Astrocyte (in vitro differentiated cells and primary cell): ENCODE results near the gene CCDC6. TPM values are rescaled to one million over a fixed set of nuclear protein-coding genes. Genes with fewer than 3 reads are reported as not detected.
A peak's percentile ranks its signal among the peaks of the same experiment; 100 is the strongest.

Experiments
- DNase-seq: peaks from one replicate; pipeline ENCODE4 v3.0.0-alpha.2; 2010; ENCODE audit warnings: low read depth
- FAIRE-seq: peaks from 2 replicates; lab custom pipeline; 2011; peaks lifted over from hg19 to GRCh38; lab: Jason Lieb, UNC
- H2AFZ ChIP-seq: 2 replicates; pipeline ENCODE4 v1.6.0; 2012; ENCODE audit warnings: low read depth, low read length, inconsistent platforms
- H3K27ac ChIP-seq: 2 replicates; pipeline ENCODE4 v1.5.1; 2011; ENCODE audit warnings: low read depth, low read length, inconsistent platforms
- H3K27me3 ChIP-seq: 2 replicates; pipeline ENCODE4 v1.6.0; 2011; ENCODE audit warnings: low read length, inconsistent platforms; ENCODE audit not compliant: insufficient read depth
- H3K36me3 ChIP-seq: 2 replicates; pipeline ENCODE4 v1.5.1; 2011; ENCODE audit warnings: low read length, inconsistent platforms; ENCODE audit not compliant: insufficient read depth
- H3K4me1 ChIP-seq: 2 replicates; pipeline ENCODE4 v1.5.1; 2011; ENCODE audit warnings: low read length, inconsistent platforms; ENCODE audit not compliant: insufficient read depth
- H3K4me2 ChIP-seq: 2 replicates; pipeline ENCODE4 v1.6.0; 2012; ENCODE audit warnings: low read length, inconsistent platforms
- H3K4me3 ChIP-seq: 2 replicates; pipeline ENCODE4 v1.5.1; 2011; ENCODE audit warnings: low read depth, mild to moderate bottlenecking, low read length, inconsistent platforms; ENCODE audit not compliant: insufficient read depth
- H3K79me2 ChIP-seq: 2 replicates; pipeline ENCODE4 v1.6.0; 2012; ENCODE audit warnings: mild to moderate bottlenecking, low read length, inconsistent platforms; ENCODE audit not compliant: insufficient read depth
- H3K9ac ChIP-seq: 2 replicates; pipeline ENCODE4 v1.6.0; 2012; ENCODE audit warnings: mild to moderate bottlenecking, low read length, inconsistent platforms
- H3K9me3 ChIP-seq: 2 replicates; pipeline ENCODE4 v1.5.1; 2012; ENCODE audit warnings: low read depth, mild to moderate bottlenecking, low read length, inconsistent platforms; ENCODE audit not compliant: insufficient read depth
- H4K20me1 ChIP-seq: 2 replicates; pipeline ENCODE4 v1.6.0; 2012; ENCODE audit warnings: low read length, inconsistent platforms; ENCODE audit not compliant: insufficient read depth
- H3K27ac Mint-ChIP-seq: one replicate; pipeline ENCODE4 v1.8.0; 2021; ENCODE audit warnings: mild to moderate bottlenecking, mixed read lengths; ENCODE audit not compliant: unreplicated experiment
- H3K27me3 Mint-ChIP-seq: one replicate; pipeline ENCODE4 v1.8.0; 2021; ENCODE audit warnings: low read depth, mixed read lengths; ENCODE audit not compliant: unreplicated experiment
- H3K36me3 Mint-ChIP-seq: one replicate; pipeline ENCODE4 v1.8.0; 2021; ENCODE audit warnings: low read depth, mixed read lengths; ENCODE audit not compliant: unreplicated experiment
- H3K4me1 Mint-ChIP-seq: one replicate; pipeline ENCODE4 v1.8.0; 2021; ENCODE audit warnings: low read depth, mixed read lengths; ENCODE audit not compliant: unreplicated experiment
- H3K4me3 Mint-ChIP-seq: one replicate; pipeline ENCODE4 v1.8.0; 2021; ENCODE audit warnings: mild to moderate bottlenecking, moderate library complexity, mixed read lengths; ENCODE audit not compliant: unreplicated experiment
- H3K9me3 Mint-ChIP-seq: one replicate; pipeline ENCODE4 v1.8.0; 2021; ENCODE audit warnings: mild to moderate bottlenecking, mixed read lengths; ENCODE audit not compliant: unreplicated experiment
- EZH2 ChIP-seq: IDR thresholded peaks from 2 replicates; pipeline ENCODE4 v1.6.1; 2012; ENCODE audit warnings: mild to moderate bottlenecking, low read length, inconsistent platforms; ENCODE audit not compliant: insufficient read depth
- total RNA-seq: library from RNA; stranded (reverse); gene quantifications from 2 replicates; pipeline ENCODE4 v1.2.1, GENCODE V29; 2021
- TF ChIP-seq, protein P1 (sequence below): IDR thresholded peaks from 2 replicates; pipeline ENCODE4 v1.5.1; 2011; ENCODE audit warnings: low read depth, mild to moderate bottlenecking, inconsistent platforms, low read length, moderate library complexity; ENCODE audit not compliant: insufficient read depth

CCDC6 gene
- total RNA-seq, 1 donor from 2014 or later: 69.4 TPM

DNA sequence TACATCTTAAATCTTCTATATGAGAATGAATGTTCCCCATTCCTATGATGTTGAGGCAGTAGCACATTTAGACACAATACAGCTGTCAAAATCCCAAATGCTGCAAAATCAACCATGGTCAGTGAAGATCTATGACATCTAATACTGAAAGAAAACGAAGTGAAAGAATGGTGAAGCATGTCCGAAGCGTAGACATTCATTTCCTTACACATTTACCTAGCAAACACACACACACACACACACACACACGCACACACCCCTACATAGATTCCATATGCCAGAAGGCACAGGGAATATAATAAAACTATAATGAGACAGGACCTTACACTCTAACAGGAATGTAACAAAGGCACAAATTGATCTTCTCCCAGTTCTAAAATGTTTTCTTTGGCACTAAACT is 32.5 kb downstream of the CCDC6 start:
- H3K9ac ChIP-seq: no peak overlapping the region
- peak overlapping the region; percentile 27 for H3K4me3 ChIP-seq
- peak overlapping the region; percentile 78 for H3K4me3 Mint-ChIP-seq
- H3K4me1 Mint-ChIP-seq: peaks cover 38% of the 10 kb centered on the region
- H3K4me1 ChIP-seq: peaks cover 26% of the 10 kb centered on the region
- no peaks in the 10 kb centered on the region for H3K27me3 Mint-ChIP-seq
- H3K9me3 ChIP-seq: no peaks in the 10 kb centered on the region
- no peak for DNase-seq
- H3K36me3 ChIP-seq: no peaks in the 10 kb centered on the region
- no peak overlapping the region for H2AFZ ChIP-seq
- H3K36me3 Mint-ChIP-seq: no peaks in the 10 kb centered on the region
- no peak overlapping the region for H3K27ac ChIP-seq
- no peaks in the 10 kb centered on the region for H3K9me3 Mint-ChIP-seq
- H3K27ac Mint-ChIP-seq: peak overlapping the region; percentile 84
- no peaks in the 10 kb centered on the region for H3K27me3 ChIP-seq
- no peak for FAIRE-seq
- peak overlapping the region; percentile 77 for H3K4me2 ChIP-seq
- peaks cover 17% of the 10 kb centered on the region for H4K20me1 ChIP-seq
- H3K79me2 ChIP-seq: peaks cover 91% of the 10 kb centered on the region
- TF ChIP-seq, protein P1, sequence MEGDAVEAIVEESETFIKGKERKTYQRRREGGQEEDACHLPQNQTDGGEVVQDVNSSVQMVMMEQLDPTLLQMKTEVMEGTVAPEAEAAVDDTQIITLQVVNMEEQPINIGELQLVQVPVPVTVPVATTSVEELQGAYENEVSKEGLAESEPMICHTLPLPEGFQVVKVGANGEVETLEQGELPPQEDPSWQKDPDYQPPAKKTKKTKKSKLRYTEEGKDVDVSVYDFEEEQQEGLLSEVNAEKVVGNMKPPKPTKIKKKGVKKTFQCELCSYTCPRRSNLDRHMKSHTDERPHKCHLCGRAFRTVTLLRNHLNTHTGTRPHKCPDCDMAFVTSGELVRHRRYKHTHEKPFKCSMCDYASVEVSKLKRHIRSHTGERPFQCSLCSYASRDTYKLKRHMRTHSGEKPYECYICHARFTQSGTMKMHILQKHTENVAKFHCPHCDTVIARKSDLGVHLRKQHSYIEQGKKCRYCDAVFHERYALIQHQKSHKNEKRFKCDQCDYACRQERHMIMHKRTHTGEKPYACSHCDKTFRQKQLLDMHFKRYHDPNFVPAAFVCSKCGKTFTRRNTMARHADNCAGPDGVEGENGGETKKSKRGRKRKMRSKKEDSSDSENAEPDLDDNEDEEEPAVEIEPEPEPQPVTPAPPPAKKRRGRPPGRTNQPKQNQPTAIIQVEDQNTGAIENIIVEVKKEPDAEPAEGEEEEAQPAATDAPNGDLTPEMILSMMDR: no peak
- no peak for TF ChIP-seq EZH2

GRCh38 chr10:59872892-59873463 is 33.4 kb downstream of the CCDC6 start:
- H3K79me2 ChIP-seq: peaks cover 91% of the 10 kb centered on the region
- peaks cover 19% of the 10 kb centered on the region for H4K20me1 ChIP-seq
- H2AFZ ChIP-seq: peak overlapping the region; percentile 8
- FAIRE-seq: peak; percentile 94
- DNase-seq: peak; percentile 95
- no peak overlapping the region for H3K9ac ChIP-seq
- no peaks in the 10 kb centered on the region for H3K27me3 Mint-ChIP-seq
- no peaks in the 10 kb centered on the region for H3K36me3 Mint-ChIP-seq
- H3K4me2 ChIP-seq: peak overlapping the region; percentile 77
- TF ChIP-seq EZH2: no peak
- TF ChIP-seq, protein P1: no peak
- H3K4me3 Mint-ChIP-seq: peak overlapping the region; percentile 78
- no peaks in the 10 kb centered on the region for H3K36me3 ChIP-seq
- H3K27ac ChIP-seq: peak overlapping the region; percentile 47
- H3K9me3 Mint-ChIP-seq: peaks cover 2% of the 10 kb centered on the region
- H3K9me3 ChIP-seq: no peaks in the 10 kb centered on the region
- H3K4me3 ChIP-seq: peak overlapping the region; percentile 27
- H3K4me1 ChIP-seq: peaks cover 26% of the 10 kb centered on the region
- H3K27me3 ChIP-seq: no peaks in the 10 kb centered on the region
- H3K27ac Mint-ChIP-seq: peak overlapping the region; percentile 84
- H3K4me1 Mint-ChIP-seq: peaks cover 37% of the 10 kb centered on the region

DNA sequence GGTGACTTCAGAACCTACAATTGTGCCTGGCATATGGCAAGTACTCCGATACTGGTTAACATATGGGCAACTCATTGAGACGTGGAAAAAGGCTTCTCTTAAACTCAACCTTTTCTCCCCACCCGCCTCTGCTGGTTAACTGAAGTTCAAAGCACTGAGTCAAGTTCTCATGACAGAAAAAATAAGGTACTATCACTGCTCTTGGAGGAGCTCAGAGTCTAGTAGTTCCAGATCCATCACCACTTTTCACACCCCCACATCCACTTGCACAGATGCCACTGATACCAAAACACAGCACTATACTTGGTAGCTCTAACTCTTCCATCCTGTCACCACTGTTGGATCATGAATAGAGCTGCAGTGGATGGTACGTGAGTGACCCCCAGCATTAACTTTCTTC is 36.2 kb downstream of the CCDC6 start:
- H3K79me2 ChIP-seq: peaks cover 94% of the 10 kb centered on the region
- TF ChIP-seq EZH2: no peak
- H3K27me3 ChIP-seq: no peaks in the 10 kb centered on the region
- Mint-ChIP-seq H3K27ac (no peak overlapping the region), H3K27me3 (no peaks in the 10 kb centered on the region), H3K4me3 (peak overlapping the region; percentile 24), H3K36me3 (no peaks in the 10 kb centered on the region), H3K4me1 (peaks cover 18% of the 10 kb centered on the region), H3K9me3 (peaks cover 2% of the 10 kb centered on the region)
- no peak overlapping the region for H3K4me2 ChIP-seq
- H3K9me3 ChIP-seq: no peaks in the 10 kb centered on the region
- H3K36me3 ChIP-seq: no peaks in the 10 kb centered on the region
- no peak overlapping the region for H3K27ac ChIP-seq
- H4K20me1 ChIP-seq: peaks cover 44% of the 10 kb centered on the region
- H2AFZ ChIP-seq: no peak overlapping the region
- peaks cover 14% of the 10 kb centered on the region for H3K4me1 ChIP-seq
- FAIRE-seq (no peak), DNase-seq (no peak)
- H3K4me3 ChIP-seq: no peak overlapping the region
- H3K9ac ChIP-seq: no peak overlapping the region
